Transverse colon (tissue), 3 donors: ENCODE data around the gene KIAA1755.

Source experiments
- POLR2A ChIP-seq: fragments of 450-650 bp; IDR thresholded peaks from one replicate; pipeline ENCODE4 v1.6.1; 2016; ENCODE audit warnings: antibody characterized with exemption, mild to moderate bottlenecking, moderate library complexity
- TF ChIP-seq, protein P1 (sequence below), 5 experiments: fragments of 200-600 bp in 3 of 5; fragments of 450-650 bp in 2 of 5; sonication (generic) in 3 of 5; IDR thresholded peaks; 1 replicate in 2 of 5; 2 replicates in 3 of 5; pipeline ENCODE4 v1.5.1; 2016 to 2017; ENCODE audit warnings: antibody characterized with exemption in 5 of 5, inconsistent platforms in 3 of 5, mild to moderate bottlenecking in 2 of 5, moderate library complexity in 1 of 5

- TF ChIP-seq, protein P1, sequence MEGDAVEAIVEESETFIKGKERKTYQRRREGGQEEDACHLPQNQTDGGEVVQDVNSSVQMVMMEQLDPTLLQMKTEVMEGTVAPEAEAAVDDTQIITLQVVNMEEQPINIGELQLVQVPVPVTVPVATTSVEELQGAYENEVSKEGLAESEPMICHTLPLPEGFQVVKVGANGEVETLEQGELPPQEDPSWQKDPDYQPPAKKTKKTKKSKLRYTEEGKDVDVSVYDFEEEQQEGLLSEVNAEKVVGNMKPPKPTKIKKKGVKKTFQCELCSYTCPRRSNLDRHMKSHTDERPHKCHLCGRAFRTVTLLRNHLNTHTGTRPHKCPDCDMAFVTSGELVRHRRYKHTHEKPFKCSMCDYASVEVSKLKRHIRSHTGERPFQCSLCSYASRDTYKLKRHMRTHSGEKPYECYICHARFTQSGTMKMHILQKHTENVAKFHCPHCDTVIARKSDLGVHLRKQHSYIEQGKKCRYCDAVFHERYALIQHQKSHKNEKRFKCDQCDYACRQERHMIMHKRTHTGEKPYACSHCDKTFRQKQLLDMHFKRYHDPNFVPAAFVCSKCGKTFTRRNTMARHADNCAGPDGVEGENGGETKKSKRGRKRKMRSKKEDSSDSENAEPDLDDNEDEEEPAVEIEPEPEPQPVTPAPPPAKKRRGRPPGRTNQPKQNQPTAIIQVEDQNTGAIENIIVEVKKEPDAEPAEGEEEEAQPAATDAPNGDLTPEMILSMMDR (IDR thresholded peaks at IDR 0.05): no peak
- no peak for TF ChIP-seq POLR2A
Measured at GRCh38 chr20:38161412-38161774, 99.1 kb downstream of the KIAA1755 start.
